ENCODE measurements around the gene ADAMTS16.

The ADAMTS16 gene

DNA sequence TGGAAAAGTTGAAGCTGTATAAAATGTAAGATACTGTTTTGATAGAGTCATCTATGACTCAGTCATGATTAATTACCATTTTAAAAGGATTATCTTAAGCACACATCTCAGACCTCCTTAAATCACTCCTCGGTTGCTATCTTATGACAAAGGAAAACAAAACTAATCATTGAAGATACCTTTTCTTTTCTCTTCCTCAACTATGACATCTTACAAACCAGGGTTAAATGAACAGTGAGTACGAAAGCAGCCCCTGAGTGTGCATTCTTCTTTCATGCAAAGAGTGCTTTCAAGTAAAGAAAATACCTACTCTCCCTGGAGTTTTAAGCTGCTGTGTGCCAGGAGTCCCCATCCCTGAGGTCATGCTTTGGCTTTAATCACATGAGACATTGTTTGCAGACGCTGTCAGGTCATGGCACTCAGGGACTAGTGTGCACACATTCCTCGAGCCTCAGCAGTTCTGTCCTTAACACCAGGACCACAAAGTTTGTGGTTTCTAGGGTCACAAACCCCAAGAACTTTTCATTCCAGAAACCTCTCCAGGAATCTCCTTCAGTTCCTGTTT is 195.7 kb downstream of the ADAMTS16 start:
- H3K4me3 ChIP-seq (ENCODE audit: low read depth, low read length): no peak overlapping the region
- no peak for DNase-seq
- no peaks in the 10 kb centered on the region for H3K36me3 ChIP-seq
- peaks cover 2% of the 10 kb centered on the region for H3K27me3 ChIP-seq (ENCODE audit: insufficient read depth, low read depth, severe bottlenecking)
- H3K9me3 ChIP-seq (ENCODE audit: severe bottlenecking): no peaks in the 10 kb centered on the region
- no peak overlapping the region for H3K27ac ChIP-seq
- no peak for TF ChIP-seq CTCF (IDR thresholded peaks at IDR 0.05; ENCODE audit: low read depth, low read length)

- TF ChIP-seq CTCF (IDR thresholded peaks at IDR 0.05; ENCODE audit: low read depth, low read length): no peak
- no peaks in the 10 kb centered on the region for H3K9me3 ChIP-seq (ENCODE audit: severe bottlenecking)
- no peak overlapping the region for H3K4me3 ChIP-seq (ENCODE audit: low read depth, low read length)
- no peak overlapping the region for H3K27ac ChIP-seq
- DNase-seq: no peak
- H3K36me3 ChIP-seq: no peaks in the 10 kb centered on the region
- H3K27me3 ChIP-seq (ENCODE audit: insufficient read depth, low read depth, severe bottlenecking): peaks cover 4% of the 10 kb centered on the region
Observed at GRCh38 chr5:5339257-5339656, 199.1 kb downstream of the ADAMTS16 start.

DNA sequence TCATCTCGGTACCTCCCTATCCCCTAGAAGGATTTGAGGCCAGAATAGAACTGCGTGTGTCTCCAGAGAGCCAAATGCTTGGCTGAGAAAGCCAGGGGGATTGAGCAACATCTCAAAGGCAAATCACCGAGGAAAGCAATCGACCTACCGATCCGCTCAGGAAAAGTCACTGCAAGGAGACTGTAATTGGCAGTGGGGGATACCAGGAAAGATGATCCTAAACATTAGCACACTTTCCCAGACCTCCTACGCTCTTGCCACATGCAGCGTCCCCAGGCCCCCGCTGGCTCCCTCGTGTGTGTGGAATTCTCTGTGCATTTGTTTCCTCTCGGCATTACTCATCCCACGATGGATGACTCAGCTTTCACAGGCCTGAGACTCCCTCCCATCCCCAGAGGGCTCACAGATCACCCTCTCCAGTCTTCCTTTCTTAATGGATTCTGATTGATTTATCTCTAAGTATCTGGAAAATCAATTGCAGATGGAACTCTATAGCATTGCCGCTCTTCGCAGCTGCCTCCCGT is 200.1 kb downstream of the ADAMTS16 start:
- DNase-seq: peak; percentile 26
- Histone ChIP-seq H3K27ac (no peak overlapping the region), H3K4me3 (ENCODE audit: low read depth, low read length) (no peak overlapping the region), H3K27me3 (ENCODE audit: insufficient read depth, low read depth, severe bottlenecking) (peaks cover 4% of the 10 kb centered on the region), H3K36me3 (no peaks in the 10 kb centered on the region), H3K9me3 (ENCODE audit: severe bottlenecking) (no peaks in the 10 kb centered on the region)
- TF ChIP-seq CTCF (IDR thresholded peaks at IDR 0.05; ENCODE audit: low read depth, low read length): peak; percentile 25; the same call in 1 of the 2 replicates

GRCh38 chr5:5341531-5342292 is 201.6 kb downstream of the ADAMTS16 start:
- no peak overlapping the region for H3K27ac ChIP-seq
- no peaks in the 10 kb centered on the region for H3K9me3 ChIP-seq (ENCODE audit: severe bottlenecking)

DNA sequence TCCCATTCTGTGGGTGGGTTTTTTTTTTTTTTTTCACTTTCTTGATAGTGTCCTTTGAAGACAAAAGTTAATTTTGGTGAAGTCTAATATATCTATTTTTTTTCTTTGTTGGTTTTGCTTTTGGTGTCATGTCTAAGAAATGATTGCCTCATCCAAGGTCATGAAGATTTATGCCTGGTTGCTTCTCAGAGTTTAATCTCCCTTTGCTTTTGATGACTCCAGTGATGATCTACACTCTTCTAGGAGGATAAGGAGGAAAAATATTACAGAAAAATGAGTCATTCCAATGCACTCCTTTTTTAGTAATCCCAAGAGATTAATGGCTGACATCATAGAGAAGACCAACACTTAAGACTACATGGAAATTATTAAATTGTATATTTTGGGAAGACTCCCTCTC is 202.7 kb downstream of the ADAMTS16 start:
- DNase-seq: no peak

More at GRCh38 chr5:5341531-5342292, 201.6 kb downstream of the ADAMTS16 start:
- H3K36me3 ChIP-seq: no peaks in the 10 kb centered on the region
- no peak overlapping the region for H3K4me3 ChIP-seq (ENCODE audit: low read depth, low read length)
- no peak for DNase-seq
- TF ChIP-seq CTCF (IDR thresholded peaks at IDR 0.05; ENCODE audit: low read depth, low read length): no peak
- H3K27me3 ChIP-seq (ENCODE audit: insufficient read depth, low read depth, severe bottlenecking): peaks cover 9% of the 10 kb centered on the region

More for the DNA sequence above, 202.7 kb downstream of the ADAMTS16 start:
- no peaks in the 10 kb centered on the region for H3K9me3 ChIP-seq (ENCODE audit: severe bottlenecking)
- no peak for TF ChIP-seq CTCF (IDR thresholded peaks at IDR 0.05; ENCODE audit: low read depth, low read length)
- H3K36me3 ChIP-seq: no peaks in the 10 kb centered on the region
- no peak overlapping the region for H3K4me3 ChIP-seq (ENCODE audit: low read depth, low read length)
- H3K27ac ChIP-seq: no peak overlapping the region
- peaks cover 15% of the 10 kb centered on the region for H3K27me3 ChIP-seq (ENCODE audit: insufficient read depth, low read depth, severe bottlenecking)
